ENCODE results near the gene FNBP1L.
"Not testable (repeated sequence)": the region's sequence is repeated elsewhere in the genome, so short reads cannot be mapped to it uniquely, and the experiment has no call there.

FNBP1L gene

DNA sequence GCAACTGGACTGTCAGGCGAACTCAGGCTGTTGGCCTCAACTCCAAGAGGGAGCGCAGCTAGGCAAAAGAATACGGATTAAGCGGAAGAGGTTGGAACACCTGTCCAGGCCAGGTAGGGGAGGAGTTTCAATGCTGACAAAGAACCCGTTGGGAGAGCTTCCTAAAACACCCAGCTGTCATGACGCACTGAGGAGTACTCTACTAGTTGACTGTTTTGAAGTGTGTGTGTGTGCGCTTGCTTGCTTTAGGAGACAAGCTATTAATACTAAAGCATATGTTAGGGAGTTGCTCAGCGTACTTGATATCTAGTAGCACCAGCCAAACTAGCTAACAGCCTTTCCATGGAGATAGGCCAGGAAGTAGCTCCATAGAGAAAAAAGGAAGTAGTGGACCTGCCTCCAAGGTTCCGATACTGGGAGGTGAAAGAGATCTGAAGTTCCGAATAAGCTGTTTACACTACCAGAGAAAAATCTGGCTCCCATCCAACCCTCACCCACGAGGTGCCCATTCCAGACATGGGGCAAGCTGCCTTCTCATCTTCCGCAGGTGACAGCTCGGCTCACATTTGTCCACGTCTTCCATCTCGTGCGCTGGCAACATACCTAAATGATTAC is 974 bp upstream of the FNBP1L start:
- DNase-seq: peak; percentile 64

- DNase-seq: peak; percentile 63
Observed at GRCh38 chr1:93448292-93448982, 519 bp downstream of the FNBP1L start.

DNA sequence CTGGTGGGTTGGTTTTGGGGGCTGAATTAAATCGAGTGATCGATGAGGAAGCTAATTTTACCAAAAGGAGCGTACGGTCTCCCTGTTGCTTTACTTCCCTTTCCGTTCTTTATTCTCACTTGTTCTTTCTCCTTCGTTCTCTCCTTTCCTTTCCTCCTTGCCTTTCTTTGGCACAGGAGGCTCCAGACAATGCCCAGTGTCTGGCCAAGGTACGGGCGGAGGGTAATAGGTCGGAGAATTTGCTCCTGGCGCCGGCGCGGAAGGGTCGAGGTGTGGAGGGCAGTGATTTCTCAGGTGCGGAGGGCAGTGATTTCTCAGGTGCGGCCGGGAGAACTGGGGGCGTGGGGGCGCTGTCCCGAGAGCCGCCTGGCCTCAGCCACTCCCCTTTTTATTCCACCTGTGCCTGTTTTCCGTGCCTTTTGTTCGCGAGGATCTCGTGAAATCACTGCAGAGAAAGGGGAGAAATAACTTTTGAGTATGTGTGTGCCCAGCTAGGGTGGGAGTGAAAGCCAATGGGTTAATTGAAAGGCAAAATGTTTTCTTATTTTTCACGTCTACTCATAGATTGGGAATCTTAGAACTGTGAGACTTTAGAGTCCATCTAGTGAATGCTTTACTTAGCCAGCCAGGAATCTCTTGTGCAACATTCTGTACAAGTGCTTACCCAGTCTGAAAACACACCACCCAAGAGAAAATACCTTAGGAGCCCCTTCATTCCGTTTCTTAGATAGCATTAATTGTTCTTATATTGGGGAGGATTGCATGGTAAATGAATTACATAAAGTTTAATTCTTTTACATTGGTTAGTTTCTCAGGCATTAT is 1.3 kb downstream of the FNBP1L start:
- DNase-seq: no peak

DNA sequence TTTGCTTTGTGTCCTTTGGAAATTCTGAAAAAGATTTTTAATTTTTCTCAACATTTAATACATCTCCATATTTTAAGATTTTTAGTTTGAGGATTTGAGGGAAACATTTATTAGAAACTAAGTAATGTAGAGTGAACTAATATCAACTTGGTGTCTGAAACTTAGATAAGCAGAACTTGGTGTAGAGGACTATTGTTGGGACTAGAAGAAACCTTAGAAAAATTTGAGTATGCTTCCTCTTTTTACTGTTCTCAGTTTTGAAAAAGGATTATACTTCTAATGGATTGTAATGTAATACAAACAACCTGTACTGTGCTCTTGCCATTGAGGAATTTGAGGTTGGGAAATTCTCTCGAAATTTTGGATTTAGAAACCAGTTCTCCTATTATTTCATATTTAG is 2.4 kb downstream of the FNBP1L start:
- no peak for DNase-seq

GRCh38 chr1:93453911-93454310 is 6.0 kb downstream of the FNBP1L start:
- no peak for DNase-seq

DNA sequence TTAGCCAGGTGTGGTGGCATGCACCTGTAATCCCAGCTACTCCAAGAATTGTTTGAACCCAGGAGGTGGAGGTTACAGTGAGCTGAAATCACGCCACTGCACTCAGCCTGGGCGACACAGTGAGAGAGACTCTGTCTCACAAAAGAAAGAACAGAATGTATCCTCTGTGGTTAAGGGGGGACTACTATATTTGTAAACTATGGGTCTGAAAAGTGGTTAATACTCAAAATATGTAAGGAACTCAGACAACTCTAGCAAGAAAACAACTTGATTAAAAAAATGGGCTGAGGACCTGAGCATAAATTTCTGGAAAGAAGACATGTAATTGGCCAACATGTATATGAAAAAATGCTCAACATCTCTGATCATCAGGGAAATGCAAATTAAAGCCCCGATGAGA is 11.2 kb downstream of the FNBP1L start:
- DNase-seq: no peak

DNA sequence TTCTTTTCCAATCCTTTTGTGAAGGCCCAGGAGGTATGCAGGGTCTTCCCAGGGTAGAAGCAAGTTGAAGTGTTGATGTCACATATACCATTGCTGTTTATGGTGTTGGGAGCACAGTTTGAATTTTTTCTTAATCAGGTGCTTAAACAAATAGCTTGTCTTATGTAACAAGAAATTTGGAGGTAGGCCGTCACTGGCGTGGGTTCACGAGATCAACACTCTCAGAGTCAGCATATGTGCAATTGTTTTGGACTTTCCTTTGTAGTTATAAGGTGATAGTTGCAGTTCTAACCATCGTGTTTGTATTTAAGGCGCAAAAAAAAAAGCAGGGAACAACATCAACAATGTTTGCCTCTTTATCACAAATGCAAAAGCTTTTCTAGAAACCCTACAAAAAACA is 13.3 kb downstream of the FNBP1L start:
- DNase-seq: no peak

DNA sequence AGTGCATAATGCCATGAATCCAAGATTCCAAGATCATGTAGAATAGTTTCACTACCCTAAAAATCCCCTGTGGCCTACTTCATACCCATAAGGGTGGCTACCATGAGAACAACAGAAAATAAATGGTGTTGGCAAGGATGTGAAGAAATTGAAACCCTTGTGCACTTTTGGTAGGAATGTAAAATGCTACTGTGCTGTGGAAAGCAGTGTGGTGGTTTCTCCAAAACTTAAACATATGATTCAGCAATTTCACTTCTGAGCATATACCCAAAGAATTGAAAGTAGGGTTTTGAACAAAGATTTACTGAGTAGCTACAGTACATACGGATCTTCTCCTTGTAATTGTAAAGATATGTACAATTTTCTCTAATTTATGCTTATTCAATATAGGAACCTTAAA is 16.0 kb downstream of the FNBP1L start:
- DNase-seq: no peak

GRCh38 chr1:93465371-93466082 is 17.6 kb downstream of the FNBP1L start:
- not testable (repeated sequence) for DNase-seq

DNA sequence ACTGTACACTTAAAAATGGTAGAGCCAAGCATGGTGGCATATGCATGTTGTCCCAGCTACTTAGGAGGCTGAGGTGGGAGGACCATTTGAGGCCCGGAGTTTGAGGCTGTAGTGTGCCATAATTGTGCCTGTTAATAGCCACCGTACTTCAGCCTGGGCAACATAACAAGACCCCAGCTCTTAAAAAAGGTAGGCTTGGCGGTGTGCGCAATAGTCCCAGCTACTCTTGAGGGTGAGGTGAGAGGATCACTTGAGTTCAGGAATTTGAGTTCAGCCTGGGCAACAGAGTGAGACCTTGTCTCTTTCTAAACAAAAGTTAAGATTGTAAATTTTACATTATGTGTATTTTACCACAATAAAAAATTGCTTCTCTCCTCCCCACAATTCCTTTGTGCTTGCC is 19.7 kb downstream of the FNBP1L start:
- DNase-seq: no peak

DNA sequence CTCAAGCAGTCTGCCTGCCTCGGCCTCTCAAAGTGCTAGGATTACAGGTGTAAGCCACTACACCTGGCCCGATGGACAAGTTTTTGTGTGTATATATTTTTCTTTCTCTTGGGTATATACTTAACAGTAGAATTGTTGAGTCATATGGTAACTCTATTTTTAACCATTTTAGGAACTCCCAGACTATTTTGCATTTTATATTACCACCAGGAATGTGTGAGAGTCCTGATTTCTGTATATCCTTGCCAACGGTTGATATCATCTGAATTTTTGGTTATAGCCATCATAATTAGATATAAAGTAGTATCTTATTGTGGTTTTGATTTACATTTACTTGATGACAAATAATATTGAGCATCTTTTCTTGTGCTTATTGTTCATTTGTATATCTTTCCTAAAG is 20.7 kb downstream of the FNBP1L start:
- DNase-seq: no peak

- not testable (repeated sequence) for DNase-seq
Observed at GRCh38 chr1:93469223-93469622, 21.3 kb downstream of the FNBP1L start.

DNA sequence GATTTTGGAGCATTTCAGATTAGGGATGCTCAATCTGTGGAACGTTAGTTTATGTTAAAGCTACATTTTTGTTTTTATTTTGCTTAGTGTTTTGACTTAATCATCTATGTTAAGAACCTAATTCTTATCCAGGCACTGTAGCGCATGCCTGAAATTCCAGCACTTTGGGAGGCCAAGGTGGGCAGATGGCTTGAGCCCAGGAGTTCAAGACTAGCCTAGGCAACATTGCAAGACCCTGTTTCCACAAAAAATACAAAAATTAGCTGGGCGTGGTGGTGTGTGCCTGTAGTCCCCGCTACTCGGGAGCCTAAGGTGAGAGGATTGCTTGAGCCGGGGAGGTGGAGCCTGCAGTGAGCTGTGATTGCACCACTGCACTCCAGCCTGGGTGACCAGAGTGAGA is 23.4 kb downstream of the FNBP1L start:
- DNase-seq: no peak

- DNase-seq: no peak
Observed at GRCh38 chr1:93471911-93472310, 24.0 kb downstream of the FNBP1L start.

GRCh38 chr1:93474321-93474720 is 26.4 kb downstream of the FNBP1L start:
- no peak for DNase-seq

DNA sequence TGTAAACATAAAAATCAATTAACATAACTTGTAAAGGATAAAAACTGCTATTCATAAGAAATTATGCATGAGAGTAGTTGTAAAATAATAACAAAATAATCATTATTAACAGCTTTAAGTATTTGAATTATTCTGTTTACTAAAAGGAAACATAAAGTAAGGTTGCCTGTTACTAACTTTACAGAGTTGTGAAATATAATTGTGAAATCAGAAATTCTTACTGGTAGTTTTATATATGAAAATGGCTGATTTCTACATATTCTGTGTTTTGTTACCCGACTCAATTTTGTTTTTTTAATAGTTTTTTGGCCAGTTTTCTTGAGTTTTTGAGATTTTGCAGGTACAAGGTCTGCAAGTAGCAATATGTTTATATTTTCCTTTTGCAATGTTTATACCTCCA is 27.8 kb downstream of the FNBP1L start:
- DNase-seq: no peak

GRCh38 chr1:93479133-93479745 is 31.3 kb downstream of the FNBP1L start:
- not testable (repeated sequence) for DNase-seq

DNA sequence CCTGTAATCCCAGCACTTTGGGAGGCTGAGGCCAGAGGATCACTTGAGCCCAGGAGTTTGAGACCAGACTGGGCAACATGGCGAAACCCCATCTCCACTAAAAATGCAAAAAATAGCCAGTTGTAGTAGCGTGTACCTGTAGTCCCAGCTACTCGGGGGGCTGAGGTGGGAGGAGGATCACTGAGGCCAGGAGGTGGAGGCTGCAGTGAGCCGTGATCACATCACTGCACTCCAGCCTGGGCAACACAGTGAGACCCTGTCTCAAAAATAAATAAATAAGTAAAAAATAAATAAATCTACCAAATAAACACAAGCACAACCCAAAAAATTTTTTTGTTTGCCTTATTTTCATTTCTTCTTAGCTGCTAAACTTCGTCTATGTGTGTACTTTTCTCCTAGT is 34.0 kb downstream of the FNBP1L start:
- not testable (repeated sequence) for DNase-seq

- DNase-seq: no peak
Observed at GRCh38 chr1:93483200-93483599, 35.3 kb downstream of the FNBP1L start.

GRCh38 chr1:93483606-93484005 is 35.7 kb downstream of the FNBP1L start:
- no peak for DNase-seq

DNA sequence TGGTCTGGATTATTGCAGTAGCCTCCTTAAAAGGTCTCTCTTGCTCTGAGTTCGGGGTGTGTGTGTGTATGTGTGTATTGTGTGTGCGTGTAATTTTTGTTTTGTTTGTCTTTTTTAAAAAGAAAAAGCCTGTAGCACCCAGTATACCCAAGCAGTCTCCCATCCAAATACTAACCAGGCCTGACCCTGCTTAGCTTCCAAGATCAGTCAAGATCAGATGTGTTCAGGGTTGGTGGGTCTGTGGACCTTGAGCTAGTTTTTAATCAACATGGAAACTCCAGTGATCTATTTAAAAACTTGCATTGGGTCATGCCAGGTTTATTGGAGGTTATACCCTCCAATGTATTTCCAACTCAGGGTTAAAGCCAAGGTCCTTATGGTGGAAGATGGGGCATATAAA is 40.3 kb downstream of the FNBP1L start:
- no peak for DNase-seq

DNA sequence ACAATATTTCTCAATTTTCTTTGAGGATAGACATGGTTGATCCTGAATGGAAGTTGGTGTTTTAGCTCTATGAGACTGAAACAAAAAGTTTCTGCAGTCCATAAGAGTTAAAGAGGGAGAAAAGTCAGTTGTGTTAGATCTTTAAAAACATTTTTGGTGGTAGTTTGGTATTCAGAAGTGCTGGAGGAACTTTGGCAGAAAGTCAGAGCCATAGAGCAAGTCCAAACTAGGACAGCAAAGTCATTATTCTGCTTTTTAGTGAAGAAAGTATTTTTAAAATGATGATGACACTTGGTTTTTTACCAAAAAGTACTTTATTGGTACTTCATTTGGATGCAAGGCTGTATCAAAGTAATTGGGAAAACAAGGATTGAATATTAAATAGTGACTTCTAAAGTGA is 41.8 kb downstream of the FNBP1L start:
- no peak for DNase-seq

GRCh38 chr1:93490357-93490756 is 42.4 kb downstream of the FNBP1L start:
- DNase-seq: no peak
